H9 (cell line): ENCODE data around the gene ADARB2. TPM values are rescaled to one million over a fixed set of nuclear protein-coding genes. Genes with fewer than 3 reads are reported as not detected.

Experiments
- DNase-seq: peaks from one replicate; pipeline ENCODE4 v3.0.0-alpha.2; 2017
- H2AFZ ChIP-seq: one replicate; pipeline ENCODE4 v1.6.1; 2013; ENCODE audit warnings: mild to moderate bottlenecking, low read length, control low read depth, moderate library complexity
- H2AK5ac ChIP-seq: 2 replicates; pipeline ENCODE4 v1.6.1; 2013; ENCODE audit warnings: low read length, control low read depth, mixed read lengths; ENCODE audit not compliant: insufficient read length
- H2BK120ac ChIP-seq: one replicate; pipeline ENCODE4 v1.6.1; 2013; ENCODE audit warnings: low read depth, mild to moderate bottlenecking, low read length, control low read depth, inconsistent platforms; ENCODE audit not compliant: poor library complexity, severe bottlenecking
- H2BK12ac ChIP-seq: 2 replicates; pipeline ENCODE4 v1.6.1; 2013; ENCODE audit warnings: low read length, control low read depth, mixed read lengths, low read depth; ENCODE audit not compliant: insufficient read length
- H2BK15ac ChIP-seq: 2 replicates; pipeline ENCODE4 v1.6.1; 2013; ENCODE audit warnings: low read depth, low read length, control low read depth
- H2BK20ac ChIP-seq: one replicate; pipeline ENCODE4 v1.6.1; 2013; ENCODE audit warnings: low read depth, mild to moderate bottlenecking, low read length, control low read depth, inconsistent platforms; ENCODE audit not compliant: poor library complexity, severe bottlenecking
- H2BK5ac ChIP-seq: 2 replicates; pipeline ENCODE4 v1.6.1; 2013; ENCODE audit warnings: low read length, control low read depth, mixed read lengths; ENCODE audit not compliant: insufficient read length
- H3K14ac ChIP-seq: 2 replicates; pipeline ENCODE4 v1.6.1; 2013; ENCODE audit warnings: low read length, control low read depth; ENCODE audit not compliant: insufficient read depth
- H3K18ac ChIP-seq: 2 replicates; pipeline ENCODE4 v1.6.1; 2013; ENCODE audit warnings: low read depth, mild to moderate bottlenecking, mixed read lengths, low read length, control low read depth; ENCODE audit not compliant: insufficient read length
- H3K23ac ChIP-seq: 2 replicates; pipeline ENCODE4 v1.6.1; 2013; ENCODE audit warnings: low read length, control low read depth, mixed read lengths, low read depth; ENCODE audit not compliant: insufficient read length
- H3K23me2 ChIP-seq: 2 replicates; pipeline ENCODE4 v1.6.1; 2013; ENCODE audit warnings: low read depth, mild to moderate bottlenecking, mixed read lengths, low read length, control low read depth; ENCODE audit not compliant: insufficient read length, poor library complexity, severe bottlenecking
- H3K27ac ChIP-seq: 2 replicates; pipeline ENCODE4 v1.5.1; 2013; ENCODE audit warnings: low read length, control low read depth, mixed read lengths, low read depth; ENCODE audit not compliant: insufficient read length
- H3K27me3 ChIP-seq: 2 replicates; pipeline ENCODE4 v1.6.1; 2013; ENCODE audit warnings: low read length, control low read depth, inconsistent platforms; ENCODE audit not compliant: insufficient read depth
- H3K4ac ChIP-seq: 2 replicates; pipeline ENCODE4 v1.6.1; 2013; ENCODE audit warnings: low read depth, mild to moderate bottlenecking, control low read depth, inconsistent platforms, low read length, moderate library complexity
- H3K4me1 ChIP-seq: 2 replicates; pipeline ENCODE4 v1.6.1; 2013; ENCODE audit warnings: low read length, control low read depth, inconsistent platforms; ENCODE audit not compliant: insufficient read depth
- H3K4me2 ChIP-seq: 2 replicates; pipeline ENCODE4 v1.6.1; 2013; ENCODE audit warnings: low read length, control low read depth, mixed read lengths; ENCODE audit not compliant: insufficient read length, insufficient read depth
- H3K56ac ChIP-seq: 2 replicates; pipeline ENCODE4 v1.6.1; 2013; ENCODE audit warnings: low read depth, mild to moderate bottlenecking, mixed read lengths, low read length, control low read depth; ENCODE audit not compliant: insufficient read length
- H3K79me1 ChIP-seq: 2 replicates; pipeline ENCODE4 v1.6.1; 2013; ENCODE audit warnings: low read depth, mild to moderate bottlenecking, moderate library complexity, low read length, control low read depth, inconsistent platforms; ENCODE audit not compliant: insufficient read depth, poor library complexity, severe bottlenecking
- H3K79me2 ChIP-seq: 2 replicates; pipeline ENCODE4 v1.6.1; 2013; ENCODE audit warnings: low read length, control low read depth, inconsistent platforms; ENCODE audit not compliant: insufficient read depth
- H3K9ac ChIP-seq: 2 replicates; pipeline ENCODE4 v1.6.1; 2013; ENCODE audit warnings: low read length, control low read depth, mixed read lengths; ENCODE audit not compliant: insufficient read length; ENCODE audit errors: extremely low read depth
- H3K9me3 ChIP-seq: one replicate; pipeline ENCODE4 v1.6.1; 2013; ENCODE audit warnings: low read depth, low read length, inconsistent platforms; ENCODE audit not compliant: control insufficient read depth
- H3T11ph ChIP-seq: one replicate; pipeline ENCODE4 v1.6.1; 2013; ENCODE audit warnings: mild to moderate bottlenecking, low read length, control low read depth, inconsistent platforms
- H4K20me1 ChIP-seq: one replicate; pipeline ENCODE4 v1.6.1; 2013; ENCODE audit not compliant: control insufficient read depth, insufficient read length, insufficient read depth
- H4K5ac ChIP-seq: 2 replicates; pipeline ENCODE4 v1.6.1; 2013; ENCODE audit warnings: low read depth, mild to moderate bottlenecking, mixed read lengths, low read length, control low read depth; ENCODE audit not compliant: insufficient read length
- H4K8ac ChIP-seq: replicated peaks from 2 replicates; pipeline ENCODE4 v1.6.1; 2013; ENCODE audit warnings: low read length, control low read depth, mixed read lengths, low read depth; ENCODE audit not compliant: insufficient read length
- H4K91ac ChIP-seq: 2 replicates; pipeline ENCODE4 v1.6.1; 2013; ENCODE audit warnings: low read depth, mild to moderate bottlenecking, moderate library complexity, mixed read lengths, low read length, control low read depth; ENCODE audit not compliant: insufficient read length
- H3K27ac Mint-ChIP-seq, 3 experiments: 2 replicates in 2 of 3; 3 replicates in 1 of 3; pipeline ENCODE4 v1.8.0; 2020 to 2021; ENCODE audit warnings: mixed read lengths in 3 of 3, mild to moderate bottlenecking in 1 of 3, moderate library complexity in 1 of 3
- H3K27me3 Mint-ChIP-seq: 2 replicates; pipeline ENCODE4 v1.8.0; 2021; ENCODE audit warnings: low read depth, mild to moderate bottlenecking, moderate library complexity, mixed read lengths
- H3K36me3 Mint-ChIP-seq, 3 experiments: 2 replicates in 2 of 3; 3 replicates in 1 of 3; pipeline ENCODE4 v1.8.0; 2020 to 2021; ENCODE audit warnings: low read depth in 3 of 3, mixed read lengths in 3 of 3; ENCODE audit not compliant: insufficient read depth in 1 of 3
- H3K4me1 Mint-ChIP-seq, 2 experiments: 2 replicates each; pipeline ENCODE4 v1.8.0; 2020; ENCODE audit warnings: mixed read lengths in 2 of 2
- H3K4me3 Mint-ChIP-seq, 2 experiments: 2 replicates in 1 of 2; 3 replicates in 1 of 2; pipeline ENCODE4 v1.8.0; 2020 to 2021; ENCODE audit warnings: mild to moderate bottlenecking in 2 of 2, mixed read lengths in 2 of 2, moderate library complexity in 1 of 2
- H3K9me3 Mint-ChIP-seq, 2 experiments: 2 replicates in 1 of 2; 3 replicates in 1 of 2; pipeline ENCODE4 v1.8.0; 2020; ENCODE audit warnings: mild to moderate bottlenecking in 2 of 2, mixed read lengths in 2 of 2, moderate library complexity in 1 of 2
- WGBS: extraction: QIAGEN DNeasy Blood & Tissue Kit; methylation state at CpG from one replicate; pipeline ENCODE4 v1.1.7; 2013; ENCODE audit warnings: missing lambda C conversion rate, low lambda C conversion rate, mixed read lengths; ENCODE audit not compliant: insufficient read length; ENCODE audit errors: extremely low coverage; 5-methylcytosine and 5-hydroxymethylcytosine counted together
- total RNA-seq: library from RNA; stranded (reverse); gene quantifications from 2 replicates; pipeline ENCODE4 v1.2.1, GENCODE V29; 2021
- TF ChIP-seq, protein P1 (sequence below): fragments of 200-600 bp; sonication (generic); conservative IDR thresholded peaks from 3 replicates; pipeline ENCODE4 v1.8.0; 2021; ENCODE audit warnings: antibody characterized with exemption, mild to moderate bottlenecking

Gene ADARB2
- total RNA-seq, 1 experiment from 2014 or later: 0.87 TPM

DNA sequence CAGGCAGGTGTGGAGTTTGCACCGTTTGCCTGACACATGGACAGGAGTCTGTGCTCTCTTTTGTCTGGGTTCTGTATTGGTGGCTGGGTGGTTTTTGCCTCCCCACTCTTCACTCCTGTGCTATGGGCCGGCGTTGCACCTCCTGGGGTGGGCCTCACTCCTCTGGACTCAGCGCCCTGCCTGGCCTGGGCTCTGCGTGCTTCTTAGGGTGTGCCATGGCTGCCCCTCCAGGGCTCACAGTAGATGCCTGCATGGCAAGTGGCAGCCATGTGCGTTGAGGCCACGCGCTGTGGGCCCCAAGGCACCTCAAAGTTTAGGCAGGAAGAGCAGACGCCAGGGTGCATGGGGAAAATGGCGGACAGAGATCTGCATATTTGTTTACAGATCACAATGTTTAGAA is 319.8 kb downstream of the ADARB2 start:
- no peak overlapping the region for H3K14ac ChIP-seq
- no peak overlapping the region for H3K27ac ChIP-seq
- WGBS: no CpG with 5 or more reads among the region's 10 CpGs
- no peak overlapping the region for H3K18ac ChIP-seq
- H4K20me1 ChIP-seq: no peaks in the 10 kb centered on the region
- H2BK5ac ChIP-seq: no peak overlapping the region
- H3K27me3 ChIP-seq: no peaks in the 10 kb centered on the region; the same call in 1 of the 2 replicates
- Mint-ChIP-seq H3K4me3 (no peak overlapping the region), H3K27me3 (peaks cover 30% of the 10 kb centered on the region), H3K4me1 (peaks cover 14 to 16% of the 10 kb centered on the region in 2 experiments), H3K36me3 (no peaks in the 10 kb centered on the region), H3K27ac (peak overlapping the region in 1 of 3 experiments; percentile 13; a peak in 1 of 7 replicates), H3K9me3 (no peaks in the 10 kb centered on the region)
- no peaks in the 10 kb centered on the region for H3K4me1 ChIP-seq
- H4K5ac ChIP-seq: no peak overlapping the region
- H3K23ac ChIP-seq: no peak overlapping the region
- no peaks in the 10 kb centered on the region for H3K79me1 ChIP-seq
- H2BK120ac ChIP-seq: no peak overlapping the region
- H3K4ac ChIP-seq: no peak overlapping the region
- H3K23me2 ChIP-seq: peaks cover 3% of the 10 kb centered on the region
- no peak overlapping the region for H2BK12ac ChIP-seq
- H2BK15ac ChIP-seq: no peak overlapping the region
- H3K9me3 ChIP-seq: no peaks in the 10 kb centered on the region
- H2AFZ ChIP-seq: no peak overlapping the region
- no peak overlapping the region for H4K91ac ChIP-seq
- no peak for DNase-seq
- no peak overlapping the region for H4K8ac ChIP-seq
- TF ChIP-seq, protein P1, sequence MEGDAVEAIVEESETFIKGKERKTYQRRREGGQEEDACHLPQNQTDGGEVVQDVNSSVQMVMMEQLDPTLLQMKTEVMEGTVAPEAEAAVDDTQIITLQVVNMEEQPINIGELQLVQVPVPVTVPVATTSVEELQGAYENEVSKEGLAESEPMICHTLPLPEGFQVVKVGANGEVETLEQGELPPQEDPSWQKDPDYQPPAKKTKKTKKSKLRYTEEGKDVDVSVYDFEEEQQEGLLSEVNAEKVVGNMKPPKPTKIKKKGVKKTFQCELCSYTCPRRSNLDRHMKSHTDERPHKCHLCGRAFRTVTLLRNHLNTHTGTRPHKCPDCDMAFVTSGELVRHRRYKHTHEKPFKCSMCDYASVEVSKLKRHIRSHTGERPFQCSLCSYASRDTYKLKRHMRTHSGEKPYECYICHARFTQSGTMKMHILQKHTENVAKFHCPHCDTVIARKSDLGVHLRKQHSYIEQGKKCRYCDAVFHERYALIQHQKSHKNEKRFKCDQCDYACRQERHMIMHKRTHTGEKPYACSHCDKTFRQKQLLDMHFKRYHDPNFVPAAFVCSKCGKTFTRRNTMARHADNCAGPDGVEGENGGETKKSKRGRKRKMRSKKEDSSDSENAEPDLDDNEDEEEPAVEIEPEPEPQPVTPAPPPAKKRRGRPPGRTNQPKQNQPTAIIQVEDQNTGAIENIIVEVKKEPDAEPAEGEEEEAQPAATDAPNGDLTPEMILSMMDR: no peak
- H3K56ac ChIP-seq: no peak overlapping the region
- H3K79me2 ChIP-seq: no peaks in the 10 kb centered on the region
- H3K4me2 ChIP-seq: no peak overlapping the region
- H2BK20ac ChIP-seq: no peak overlapping the region
- H2AK5ac ChIP-seq: no peak overlapping the region
- no peak overlapping the region for H3T11ph ChIP-seq
- H3K9ac ChIP-seq: no peak overlapping the region
